ENCODE measurements around the gene KRT32. TPM values are rescaled to one million over a fixed set of nuclear protein-coding genes. Genes with fewer than 3 reads are reported as not detected.
"Not testable (repeated sequence)": the region's sequence is repeated elsewhere in the genome, so short reads cannot be mapped to it uniquely, and the experiment has no call there.

KRT32 gene
- total RNA-seq, 1 donor from 2014 or later: not detected

- Mint-ChIP-seq H3K36me3 (ENCODE audit: low read depth) (no peaks in the 10 kb centered on the region), H3K27ac (ENCODE audit: unreplicated experiment) (no peak overlapping the region), H3K4me3 (ENCODE audit: unreplicated experiment) (no peak overlapping the region), H3K9me3 (ENCODE audit: low read depth) (no peaks in the 10 kb centered on the region), H3K4me1 (ENCODE audit: low read depth) (no peaks in the 10 kb centered on the region), H3K27me3 (ENCODE audit: low read depth) (peaks cover 4% of the 10 kb centered on the region)
- TF ChIP-seq CTCF (IDR thresholded peaks at IDR 0.05): no peak
- no peak for DNase-seq (ENCODE audit: low spot score)
Observed at GRCh38 chr17:41429667-41430066, 37.5 kb downstream of the KRT32 start.

DNA sequence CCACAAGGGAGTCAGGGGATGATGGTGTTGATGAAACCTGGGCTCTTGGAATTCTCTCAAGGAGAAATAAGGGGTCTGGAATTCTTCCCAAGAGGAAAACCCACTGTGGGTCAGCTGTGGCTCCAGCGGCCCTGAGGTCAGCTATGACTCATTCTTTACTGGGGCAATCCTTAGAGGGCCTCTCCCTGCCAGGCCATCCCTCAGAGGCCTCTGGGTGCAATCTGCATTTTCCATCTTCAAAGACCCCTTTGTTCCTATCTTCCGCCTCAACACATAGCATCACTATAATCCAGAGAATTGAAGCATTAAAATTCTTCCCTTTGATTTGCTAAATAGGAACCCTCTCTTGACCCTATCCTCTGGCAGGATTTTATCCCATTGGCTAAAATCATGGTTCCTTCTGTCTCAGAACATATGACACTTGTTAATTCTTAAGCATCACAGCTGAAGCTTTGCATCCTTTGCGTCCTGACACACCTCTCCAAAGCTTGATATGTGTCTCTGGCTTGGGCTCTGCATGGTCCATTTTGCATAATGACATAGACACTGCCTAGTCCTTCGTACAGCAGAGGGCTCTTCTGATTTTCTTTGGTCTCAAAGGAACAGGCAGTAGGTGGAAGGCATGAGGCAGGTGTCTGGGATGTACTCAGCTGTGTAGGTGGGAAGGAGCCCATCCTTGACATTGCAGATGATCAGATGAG is 38.4 kb downstream of the KRT32 start:
- DNase-seq (ENCODE audit: low spot score): no peak
- TF ChIP-seq CTCF (IDR thresholded peaks at IDR 0.05): no peak
- no peak overlapping the region for H3K4me3 Mint-ChIP-seq (ENCODE audit: unreplicated experiment)
- H3K27ac Mint-ChIP-seq (ENCODE audit: unreplicated experiment): no peak overlapping the region
- H3K36me3 Mint-ChIP-seq (ENCODE audit: low read depth): no peaks in the 10 kb centered on the region
- no peaks in the 10 kb centered on the region for H3K9me3 Mint-ChIP-seq (ENCODE audit: low read depth)
- H3K27me3 Mint-ChIP-seq (ENCODE audit: low read depth): peaks cover 6% of the 10 kb centered on the region
- H3K4me1 Mint-ChIP-seq (ENCODE audit: low read depth): no peaks in the 10 kb centered on the region

DNA sequence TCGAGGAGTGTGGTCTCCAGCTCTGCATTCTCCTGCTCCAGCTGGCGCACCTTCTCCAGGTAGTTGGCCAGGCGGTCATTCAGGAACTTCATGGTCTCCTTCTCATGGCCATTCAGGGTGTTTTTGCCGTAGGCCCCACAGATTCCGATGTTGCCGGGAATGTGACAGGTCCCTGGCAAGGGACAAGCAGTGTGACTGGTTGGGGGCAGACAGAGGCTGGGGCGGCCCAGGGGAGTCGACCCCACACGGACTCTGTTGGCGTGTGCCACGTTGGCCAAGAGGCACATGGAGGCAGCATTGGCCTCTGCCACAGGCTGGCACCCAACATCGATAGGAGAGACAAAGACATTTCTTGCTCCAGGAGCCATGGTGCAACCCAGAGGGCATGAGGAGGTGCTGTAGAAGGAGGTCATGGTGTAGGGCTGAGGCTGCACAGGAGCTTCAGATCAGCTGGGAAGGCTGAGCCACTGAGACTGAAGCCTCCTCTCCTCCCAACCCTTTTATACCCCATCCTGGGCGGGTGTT is 43.0 kb downstream of the KRT32 start, which contains the start of gene KRT37:
Gene KRT37 (minus strand): TSS at position 475 of the 525 bp plus-strand sequence. CDS start 62 bp downstream, at position 413.
- Mint-ChIP-seq H3K4me3 (ENCODE audit: unreplicated experiment) (no peak within 1 kb of the TSS), H3K9me3 (ENCODE audit: low read depth) (no peaks in the 10 kb centered on the region), H3K36me3 (ENCODE audit: low read depth) (no peaks in the 10 kb centered on the region), H3K4me1 (ENCODE audit: low read depth) (no peaks in the 10 kb centered on the region), H3K27me3 (ENCODE audit: low read depth) (peaks cover 9% of the 10 kb centered on the region), H3K27ac (ENCODE audit: unreplicated experiment) (no peak within 1 kb of the TSS)
- no peak for DNase-seq (ENCODE audit: low spot score)
- TF ChIP-seq CTCF (IDR thresholded peaks at IDR 0.05): no peak

- not testable (repeated sequence) for H3K4me1 Mint-ChIP-seq (ENCODE audit: low read depth); H3K27ac Mint-ChIP-seq (ENCODE audit: unreplicated experiment); H3K4me3 Mint-ChIP-seq (ENCODE audit: unreplicated experiment); H3K9me3 Mint-ChIP-seq (ENCODE audit: low read depth); DNase-seq (ENCODE audit: low spot score); H3K36me3 Mint-ChIP-seq (ENCODE audit: low read depth); H3K27me3 Mint-ChIP-seq (ENCODE audit: low read depth)
Observed at GRCh38 chr17:41422586-41422985, 44.6 kb downstream of the KRT32 start.

DNA sequence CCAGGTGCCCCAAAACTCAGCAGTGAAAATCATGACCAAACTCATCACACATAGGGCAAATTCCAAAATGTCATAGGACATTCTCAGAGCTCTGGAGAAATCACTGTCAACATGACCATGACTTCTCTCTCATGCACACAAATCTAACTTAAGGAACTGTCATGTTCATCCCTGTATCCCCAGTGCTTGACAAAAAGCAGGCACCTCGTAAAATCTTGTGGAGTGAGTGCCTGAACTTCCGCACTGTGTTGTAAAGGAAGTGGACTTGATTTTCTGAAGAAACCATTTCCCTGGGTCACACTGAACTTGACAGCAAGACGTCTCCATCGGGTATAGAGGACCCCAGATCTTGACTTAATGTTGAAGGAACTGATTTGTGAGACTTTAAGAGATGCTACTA is 45.6 kb downstream of the KRT32 start:
- DNase-seq (ENCODE audit: low spot score): no peak
- Mint-ChIP-seq H3K4me1 (ENCODE audit: low read depth) (peaks cover 3% of the 10 kb centered on the region), H3K27me3 (ENCODE audit: low read depth) (peaks cover 9% of the 10 kb centered on the region), H3K27ac (ENCODE audit: unreplicated experiment) (no peak overlapping the region), H3K9me3 (ENCODE audit: low read depth) (no peaks in the 10 kb centered on the region), H3K36me3 (ENCODE audit: low read depth) (no peaks in the 10 kb centered on the region), H3K4me3 (ENCODE audit: unreplicated experiment) (no peak overlapping the region)
- no peak for TF ChIP-seq CTCF (IDR thresholded peaks at IDR 0.05)

- H3K4me1 Mint-ChIP-seq (ENCODE audit: low read depth): peaks cover 8% of the 10 kb centered on the region
- DNase-seq (ENCODE audit: low spot score): no peak
- H3K36me3 Mint-ChIP-seq (ENCODE audit: low read depth): no peaks in the 10 kb centered on the region
- H3K27me3 Mint-ChIP-seq (ENCODE audit: low read depth): peaks cover 9% of the 10 kb centered on the region
- no peak overlapping the region for H3K4me3 Mint-ChIP-seq (ENCODE audit: unreplicated experiment)
- no peaks in the 10 kb centered on the region for H3K9me3 Mint-ChIP-seq (ENCODE audit: low read depth)
- TF ChIP-seq CTCF (IDR thresholded peaks at IDR 0.05): no peak
- no peak overlapping the region for H3K27ac Mint-ChIP-seq (ENCODE audit: unreplicated experiment)
Observed at GRCh38 chr17:41421116-41421515, 46.1 kb downstream of the KRT32 start.

All from chondrocyte (in vitro differentiated cells).